Endothelial cell of umbilical vein (primary cell): ENCODE results near the gene ST6GALNAC4. TPM values are rescaled to one million over a fixed set of nuclear protein-coding genes. Genes with fewer than 3 reads are reported as not detected.

Experiments
- BruUV-seq: library from RNA; stranded (reverse); fragments of 400-500 nt; replicated peaks from 2 replicates; lab custom pipeline; 2021; lab: Mats Ljungman, UMichigan
- CTCF ChIA-PET: fragments of 300-600, 350-600 bp; sonication (Branson Sonifier 250); formaldehyde crosslinking; loops from one replicate; lab custom pipeline; 2021; ENCODE audit warnings: antibody characterized with exemption, inconsistent platforms; lab: Charles Lee
- POLR2A ChIA-PET: fragments of 300-600, 350-600 bp; sonication (Branson Sonifier 250); formaldehyde crosslinking; loops from one replicate; lab custom pipeline; 2021; ENCODE audit warnings: antibody characterized with exemption, inconsistent platforms; lab: Charles Lee
- DNase-seq: peaks from one replicate; pipeline ENCODE4 v3.0.0-alpha.2; 2011; ENCODE audit warnings: low read depth, low spot score
- FAIRE-seq: peaks from 2 replicates; lab custom pipeline; 2011; peaks lifted over from hg19 to GRCh38; lab: Jason Lieb, UNC
- H2AFZ ChIP-seq: 2 replicates; pipeline ENCODE4 v1.6.0; 2012; ENCODE audit warnings: low read depth, low read length, control low read depth, inconsistent platforms
- H3K27ac ChIP-seq: 2 replicates; pipeline ENCODE4 v1.5.1; 2011; ENCODE audit warnings: low read depth, mild to moderate bottlenecking, control low read depth, low read length, moderate library complexity; ENCODE audit not compliant: insufficient read depth
- H3K27me3 ChIP-seq, 2 experiments: 2 replicates each; pipeline versions ENCODE4 v1.6.0 to v1.6.1; 2011; ENCODE audit warnings: low read length in 2 of 2, mixed read lengths in 1 of 2; ENCODE audit not compliant: control insufficient read depth in 2 of 2, insufficient read depth in 2 of 2
- H3K36me3 ChIP-seq, 2 experiments: 2 replicates in 1 of 2; 3 replicates in 1 of 2; pipeline ENCODE4 v1.5.1; 2011; ENCODE audit warnings: low read length in 2 of 2, mild to moderate bottlenecking in 1 of 2, moderate library complexity in 1 of 2; ENCODE audit not compliant: control insufficient read depth in 2 of 2, insufficient read depth in 2 of 2; ENCODE audit errors: extremely low read depth in 1 of 2
- H3K4me1 ChIP-seq: 3 replicates; pipeline ENCODE4 v1.5.1; 2011; ENCODE audit warnings: mild to moderate bottlenecking, low read length; ENCODE audit not compliant: control insufficient read depth, insufficient read depth; ENCODE audit errors: extremely low read depth
- H3K4me2 ChIP-seq: 2 replicates; pipeline ENCODE4 v1.6.1; 2011; ENCODE audit warnings: low read length, control low read depth, mixed read lengths; ENCODE audit not compliant: insufficient read depth
- H3K4me3 ChIP-seq, 3 experiments: fragments of 200-600 bp in 1 of 3; sonication (generic), shearing (Covaris generic) in 1 of 3; replicated peaks in 1 of 3; 2 replicates each; pipeline ENCODE4 v1.5.1; 2011 to 2016; ENCODE audit warnings: control low read depth in 3 of 3, low read length in 3 of 3, mild to moderate bottlenecking in 2 of 3, inconsistent platforms in 1 of 3, low read depth in 1 of 3, moderate library complexity in 1 of 3; ENCODE audit not compliant: insufficient read depth in 1 of 3
- H3K79me2 ChIP-seq: 2 replicates; pipeline ENCODE4 v1.6.0; 2012; ENCODE audit warnings: low read length, inconsistent platforms; ENCODE audit not compliant: control insufficient read depth, insufficient read depth
- H3K9ac ChIP-seq: replicated peaks from 2 replicates; pipeline ENCODE3; 2011; ENCODE audit warnings: low read length, control low read depth; ENCODE audit not compliant: insufficient read depth; ENCODE audit errors: extremely low read depth
- H3K9me1 ChIP-seq: replicated peaks from 3 replicates; pipeline ENCODE4 v1.6.0; 2011; ENCODE audit warnings: mild to moderate bottlenecking, low read length; ENCODE audit not compliant: control insufficient read depth, insufficient read depth; ENCODE audit errors: extremely low read depth
- H3K9me3 ChIP-seq: replicated peaks from 2 replicates; pipeline ENCODE4 v1.5.1; 2012; ENCODE audit warnings: low read length, inconsistent platforms; ENCODE audit not compliant: control insufficient read depth, insufficient read depth
- H4K20me1 ChIP-seq: replicated peaks from 2 replicates; pipeline ENCODE3; 2011; ENCODE audit warnings: mild to moderate bottlenecking, low read length; ENCODE audit not compliant: control insufficient read depth, insufficient read depth; ENCODE audit errors: extremely low read depth
- CTCF ChIP-seq, 2 donors: IDR thresholded peaks; 1 replicate in 1 of 2; 2 replicates in 1 of 2; pipeline ENCODE4 v1.5.1; 2011; ENCODE audit warnings: low read length in 2 of 2, mild to moderate bottlenecking in 2 of 2, moderate library complexity in 2 of 2, control low read depth in 1 of 2, inconsistent platforms in 1 of 2, low read depth in 1 of 2; ENCODE audit not compliant: insufficient read depth in 1 of 2; ENCODE audit errors: extremely low read depth in 1 of 2
- EZH2 ChIP-seq: IDR thresholded peaks from 2 replicates; pipeline ENCODE4 v1.6.1; 2012; ENCODE audit warnings: borderline replicate concordance, low read depth, mild to moderate bottlenecking, moderate library complexity, low read length, inconsistent platforms; ENCODE audit not compliant: severe bottlenecking
- FOS ChIP-seq: IDR thresholded peaks from 2 replicates; pipeline ENCODE4 v1.6.1; 2011; ENCODE audit warnings: mild to moderate bottlenecking, low read length, moderate library complexity, borderline replicate concordance; ENCODE audit not compliant: insufficient read depth
- GATA2 ChIP-seq: IDR thresholded peaks from 2 replicates; pipeline ENCODE4 v1.7.0; 2011; ENCODE audit warnings: low read depth, mild to moderate bottlenecking, moderate library complexity, mixed read lengths, low read length; ENCODE audit not compliant: insufficient read length, insufficient read depth
- JUN ChIP-seq: IDR thresholded peaks from 2 replicates; pipeline ENCODE4 v1.6.1; 2011; ENCODE audit warnings: borderline replicate concordance, low read depth; ENCODE audit not compliant: insufficient read length, insufficient read depth
- MAX ChIP-seq: IDR thresholded peaks from 2 replicates; pipeline ENCODE4 v1.6.1; 2011; ENCODE audit not compliant: insufficient read depth, insufficient read length
- MYC ChIP-seq: IDR thresholded peaks from one replicate; pipeline ENCODE4 v1.6.1; 2011; ENCODE audit warnings: mild to moderate bottlenecking, low read depth, low read length
- POLR2A ChIP-seq: IDR thresholded peaks from 2 replicates; pipeline ENCODE4 v1.6.1; 2012; ENCODE audit warnings: low read depth, mild to moderate bottlenecking, control low read depth, low read length
- POLR2AphosphoS5 ChIP-seq: IDR thresholded peaks from 2 replicates; pipeline ENCODE4 v1.6.1; 2012; ENCODE audit warnings: low read depth, mild to moderate bottlenecking, control low read depth, low read length, moderate library complexity; ENCODE audit not compliant: insufficient read depth
- dilution Hi-C: fragments of 300-500 bp; cut with MboI; formaldehyde crosslinking; loops from one replicate; pipeline ENCODE4 v1.15.0; 2019; ENCODE audit warnings: low sequenced_read_pairs; ENCODE audit not compliant: extremely low pct_ligation_motif_present
- intact Hi-C: fragments of 100-400 bp; cut with micrococcal nuclease; formaldehyde crosslinking; loops from one replicate; pipeline ENCODE4 v1.10.0; 2022
- polyA plus RNA-seq, 4 experiments: library from polyadenylated mRNA; depleted of rRNA in 3 of 4; stranded (reverse) in 3 of 4; unstranded in 1 of 4; fragments of >200 nt; gene quantifications; 2 replicates each; pipeline versions ENCODE4 v1.2.1 to v1.2.3, GENCODE V29; 2011 to 2012; ENCODE audit warnings: missing spikeins in 1 of 4
- total RNA-seq: library from RNA; stranded (reverse); gene quantifications from 2 replicates; pipeline ENCODE4 v1.2.3, GENCODE V29; 2021

The ST6GALNAC4 gene
- total and polyA plus RNA-seq, 2 donors (not counting 3 experiments of a cell fraction or from before 2014, with no cell fraction given), result 45.9 to 85.3 TPM

GRCh38 chr9:127887792-127888191 lies 29.0 kb downstream of the ST6GALNAC4 start:
- Histone ChIP-seq H3K4me3 (no peak overlapping the region), H2AFZ (no peak overlapping the region), H3K9me3 (no peaks in the 10 kb centered on the region), H3K36me3 (peaks cover 8 to 28% of the 10 kb centered on the region in 2 experiments), H3K27ac (no peak overlapping the region), H3K9me1 (no peaks in the 10 kb centered on the region), H3K9ac (no peak overlapping the region), H4K20me1 (no peaks in the 10 kb centered on the region), H3K27me3 (no peaks in the 10 kb centered on the region), H3K4me1 (peaks cover 3% of the 10 kb centered on the region), H3K79me2 (no peaks in the 10 kb centered on the region), H3K4me2 (no peak overlapping the region)
- intact Hi-C loops, result no loop called here
- TF ChIP-seq POLR2AphosphoS5 (no peak), CTCF (IDR thresholded peaks at IDR 0.05; ENCODE audit: extremely low read depth in 1 of 2, insufficient read depth in 1 of 2, low read depth in 1 of 2, low read length in 2 of 2) (peak in 1 of 2 donors; percentile 1)
- FAIRE-seq (no peak), DNase-seq (no peak)
- ChIA-PET POLR2A (no interaction called here), CTCF (interaction anchor here (0.6 to 1.2 kb wide), 2 partner anchors 10 to 40 kb away, joined by 3 to 6 read pairs; no protein-coding TSS in a partner anchor)
- dilution Hi-C loops, result no loop called here
- BruUV-seq, result no TSS peak

GRCh38 chr9:127886401-127886972 lies 30.4 kb downstream of the ST6GALNAC4 start:
- TF ChIP-seq POLR2AphosphoS5 (no peak), POLR2A (no peak), MYC (no peak), JUN (no peak), FOS (no peak), EZH2 (no peak), GATA2 (no peak), MAX (no peak), CTCF (IDR thresholded peaks at IDR 0.05; ENCODE audit: extremely low read depth in 1 of 2, insufficient read depth in 1 of 2, low read depth in 1 of 2, low read length in 2 of 2) (no peak)
- H2AFZ ChIP-seq, result no peak overlapping the region

More at GRCh38 chr9:127886401-127886972, 30.4 kb downstream of the ST6GALNAC4 start:
- peaks cover 8% of the 10 kb centered on the region for H3K4me1 ChIP-seq
- no peak overlapping the region for H3K4me3 ChIP-seq
- no peaks in the 10 kb centered on the region for H3K9me3 ChIP-seq
- peaks cover 8 to 26% of the 10 kb centered on the region in 2 experiments for H3K36me3 ChIP-seq
- intact Hi-C loops, result no loop called here
- H3K27me3 ChIP-seq, result no peaks in the 10 kb centered on the region
- CTCF ChIA-PET, result interaction anchor here (1.4 kb wide), 1 partner anchor 35 kb away, joined by 3 read pairs; no protein-coding TSS in a partner anchor
- FAIRE-seq (no peak), DNase-seq (no peak)
- no peaks in the 10 kb centered on the region for H4K20me1 ChIP-seq
- POLR2A ChIA-PET, result no interaction called here
- H3K79me2 ChIP-seq, result no peaks in the 10 kb centered on the region
- dilution Hi-C loops, result no loop called here
- H3K4me2 ChIP-seq, result no peak overlapping the region
- H3K9ac ChIP-seq, result no peak overlapping the region
- H3K9me1 ChIP-seq, result no peaks in the 10 kb centered on the region
- no TSS peak for BruUV-seq
- H3K27ac ChIP-seq, result no peak overlapping the region
